Stomach (tissue), 9 donors: ENCODE measurements around the gene NPB. TPM values are rescaled to one million over a fixed set of nuclear protein-coding genes. Genes with fewer than 3 reads are reported as not detected.

Experiments used
- DNase-seq, 2 donors: peaks; one replicate each; pipeline versions ENCODE4 v3.0.0 to v3.0.0-alpha.2; 2013 to 2019
- H3K27ac ChIP-seq, 5 donors: fragments of 200-600 bp in 4 of 5; sonication (generic) in 4 of 5; one replicate each; pipeline ENCODE4 v1.5.1; 2013 to 2019; ENCODE audit warnings: mild to moderate bottlenecking in 1 of 5, moderate library complexity in 1 of 5
- H3K27me3 ChIP-seq, 3 donors: fragments of 200-600 bp; sonication (generic); one replicate each; pipeline ENCODE4 v1.5.1; 2017 to 2019; ENCODE audit warnings: mixed run types in 1 of 3
- H3K36me3 ChIP-seq, 4 donors: fragments of 200-600 bp; sonication (generic); 1 replicate in 3 of 4; 2 replicates in 1 of 4; pipeline ENCODE4 v1.5.1; 2016 to 2019
- H3K4me1 ChIP-seq, 4 donors: fragments of 200-600 bp; sonication (generic); one replicate each; pipeline ENCODE4 v1.5.1; 2016 to 2019
- H3K4me3 ChIP-seq, 4 donors: fragments of 200-600 bp; sonication (generic) in 3 of 4; one replicate each; pipeline ENCODE4 v1.5.1; 2016 to 2019; ENCODE audit warnings: mild to moderate bottlenecking in 1 of 4
- H3K9me3 ChIP-seq, 4 donors: fragments of 200-600 bp; sonication (generic); one replicate each; pipeline ENCODE4 v1.5.1; 2016 to 2019
- EP300 ChIP-seq: sonication (generic); formaldehyde crosslinking; IDR thresholded peaks from one replicate; pipeline ENCODE4 v1.6.1; 2017; ENCODE audit warnings: antibody characterized with exemption
- POLR2A ChIP-seq, 4 donors: fragments of 450-650 bp; IDR thresholded peaks; one replicate each; pipeline ENCODE4 v1.6.1; 2016; ENCODE audit warnings: antibody characterized with exemption in 4 of 4, control low read depth in 2 of 4, mild to moderate bottlenecking in 1 of 4, moderate library complexity in 1 of 4
- POLR2AphosphoS5 ChIP-seq, 3 donors: sonication (generic); formaldehyde crosslinking; IDR thresholded peaks; one replicate each; pipeline ENCODE4 v1.6.1; 2016; ENCODE audit warnings: antibody characterized with exemption in 3 of 3
- WGBS, 5 donors: extraction: QIAGEN DNeasy Blood & Tissue Kit in 3 of 5; methylation state at CpG; one replicate each; pipeline versions ENCODE4 v1.1.5 to v1.1.7; 2013 to 2018; 5-methylcytosine and 5-hydroxymethylcytosine counted together
- intact Hi-C: fragments of 100-400 bp; cut with DNase I; formaldehyde crosslinking; loops from one replicate; pipeline ENCODE4 v1.15.1; 2023; ENCODE audit warnings: low total_unique reads
- polyA plus RNA-seq, 3 donors: library from polyadenylated mRNA; stranded (reverse); fragments of 200-250 nt; gene quantifications; one replicate each; pipeline ENCODE4 v1.2.3, GENCODE V29; 2013
- total RNA-seq, 5 donors: library from RNA; depleted of rRNA; stranded (reverse); fragments of >200 nt; gene quantifications; one replicate each; pipeline versions ENCODE4 v1.1.0 to v1.2.3, GENCODE V29; 2014 to 2016
- TF ChIP-seq, protein P1 (sequence below), 7 experiments: fragments of 450-650 bp in 4 of 7; fragments of 200-600 bp in 3 of 7; sonication (generic) in 3 of 7; IDR thresholded peaks; one replicate each; pipeline ENCODE4 v1.5.1; 2016 to 2019; ENCODE audit warnings: antibody characterized with exemption in 7 of 7, control low read depth in 2 of 7, mild to moderate bottlenecking in 1 of 7
- donor health status: healthy with polysubstance abuse.
- donor health status: Bipolar disorder and iron deficiency.
- donor health status: healthy.

The NPB gene
- total and polyA plus RNA-seq, 8 donors = 0.83 to 2.0 (median 1.2) TPM; not detected in 4

DNA sequence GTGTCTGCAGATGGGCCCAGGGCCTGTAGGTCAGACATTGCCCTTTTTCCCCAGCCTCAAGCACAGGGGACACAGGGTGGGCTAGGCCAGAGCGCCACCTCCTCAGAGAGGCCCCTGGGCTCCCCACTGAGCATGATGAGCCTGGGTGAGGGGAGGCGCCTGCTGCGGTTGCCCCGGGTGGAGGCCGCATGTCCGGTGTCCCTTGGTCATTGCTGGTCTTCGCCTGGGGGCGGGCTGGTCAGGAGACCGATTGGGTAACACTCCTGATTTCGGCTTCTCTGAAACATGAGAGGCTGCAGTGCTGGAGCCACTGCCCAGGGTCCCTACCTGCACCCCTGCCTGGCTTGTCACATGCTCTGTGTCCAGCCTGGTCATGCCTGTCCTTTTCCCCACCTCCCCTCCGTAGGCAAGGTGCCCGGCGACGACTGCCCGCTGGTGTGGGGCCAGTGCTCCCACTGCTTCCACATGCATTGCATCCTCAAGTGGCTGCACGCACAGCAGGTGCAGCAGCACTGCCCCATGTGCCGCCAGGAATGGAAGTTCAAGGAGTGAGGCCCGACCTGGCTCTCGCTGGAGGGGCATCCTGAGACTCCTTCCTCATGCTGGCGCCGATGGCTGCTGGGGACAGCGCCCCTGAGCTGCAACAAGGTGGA, 2.4 kb upstream of the NPB start:
- Histone ChIP-seq H3K9me3 (no peaks in the 10 kb centered on the region), H3K36me3 (peaks cover 28 to 76% (median 70%) of the 10 kb centered on the region in 4 donors)
- no peak for DNase-seq

DNA sequence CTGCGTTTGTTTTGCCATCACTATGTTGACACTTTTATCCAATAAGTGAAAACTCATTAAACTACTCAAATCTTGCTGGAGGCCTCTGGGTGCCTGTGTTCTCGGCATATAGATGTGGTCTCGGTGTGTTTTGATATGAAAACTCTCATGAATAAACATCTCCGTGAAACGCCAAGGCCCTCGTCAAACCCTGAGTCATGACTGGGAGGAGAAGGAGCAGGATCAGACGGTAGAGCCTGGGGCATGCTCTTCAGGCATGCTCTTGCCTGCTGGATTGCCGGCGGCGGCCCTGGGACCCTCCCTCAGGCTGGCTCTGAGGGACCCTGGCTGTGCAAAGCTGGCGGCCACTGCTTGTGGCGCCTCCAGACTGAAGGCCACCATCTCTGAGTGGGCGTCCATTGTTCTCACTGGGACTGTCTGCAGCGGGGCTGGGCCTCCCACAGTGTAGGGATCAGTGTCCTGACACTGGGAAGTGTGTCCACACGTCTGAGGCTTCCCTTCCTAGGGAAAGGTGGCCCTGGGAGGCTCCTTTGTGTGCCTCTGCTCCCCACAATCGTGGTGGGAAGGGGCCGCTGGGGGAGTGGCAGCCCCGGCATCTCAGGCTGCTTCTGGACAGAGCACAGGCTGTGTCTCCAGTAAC, 1.7 kb upstream of the NPB start:
- peaks cover 0 to 25% (median 17%) of the 10 kb centered on the region in 3 donors for H3K27me3 ChIP-seq
- TF ChIP-seq POLR2AphosphoS5 (IDR thresholded peaks at IDR 0.05) (no peak), POLR2A (IDR thresholded peaks at IDR 0.05) (no peak), EP300 (no peak)
- TF ChIP-seq, protein P1, sequence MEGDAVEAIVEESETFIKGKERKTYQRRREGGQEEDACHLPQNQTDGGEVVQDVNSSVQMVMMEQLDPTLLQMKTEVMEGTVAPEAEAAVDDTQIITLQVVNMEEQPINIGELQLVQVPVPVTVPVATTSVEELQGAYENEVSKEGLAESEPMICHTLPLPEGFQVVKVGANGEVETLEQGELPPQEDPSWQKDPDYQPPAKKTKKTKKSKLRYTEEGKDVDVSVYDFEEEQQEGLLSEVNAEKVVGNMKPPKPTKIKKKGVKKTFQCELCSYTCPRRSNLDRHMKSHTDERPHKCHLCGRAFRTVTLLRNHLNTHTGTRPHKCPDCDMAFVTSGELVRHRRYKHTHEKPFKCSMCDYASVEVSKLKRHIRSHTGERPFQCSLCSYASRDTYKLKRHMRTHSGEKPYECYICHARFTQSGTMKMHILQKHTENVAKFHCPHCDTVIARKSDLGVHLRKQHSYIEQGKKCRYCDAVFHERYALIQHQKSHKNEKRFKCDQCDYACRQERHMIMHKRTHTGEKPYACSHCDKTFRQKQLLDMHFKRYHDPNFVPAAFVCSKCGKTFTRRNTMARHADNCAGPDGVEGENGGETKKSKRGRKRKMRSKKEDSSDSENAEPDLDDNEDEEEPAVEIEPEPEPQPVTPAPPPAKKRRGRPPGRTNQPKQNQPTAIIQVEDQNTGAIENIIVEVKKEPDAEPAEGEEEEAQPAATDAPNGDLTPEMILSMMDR (IDR thresholded peaks at IDR 0.05) = no peak
- intact Hi-C loops = no loop called here

More for the DNA sequence above, 2.4 kb upstream of the NPB start:
- Histone ChIP-seq H3K27ac (no peak overlapping the region), H3K4me3 (no peak overlapping the region), H3K27me3 (peaks cover 0 to 25% (median 17%) of the 10 kb centered on the region in 3 donors), H3K4me1 (peaks cover 13 to 20% (median 19%) of the 10 kb centered on the region in 4 donors)
- TF ChIP-seq, protein P1 (IDR thresholded peaks at IDR 0.05) = no peak
- TF ChIP-seq EP300 = no peak
- TF ChIP-seq POLR2A (IDR thresholded peaks at IDR 0.05) = no peak
- no peak for TF ChIP-seq POLR2AphosphoS5 (IDR thresholded peaks at IDR 0.05)
- intact Hi-C loops = no loop called here
- WGBS, 5 donors = 83 to 91% (median 89%) methylated on average over 13 to 22 of the region's 22 CpGs

GRCh38 chr17:81901167-81902022, 643 bp upstream of the NPB start:
- intact Hi-C loops = no loop called here
- peaks cover 0 to 25% (median 17%) of the 10 kb centered on the region in 3 donors for H3K27me3 ChIP-seq
- H3K4me1 ChIP-seq = peaks cover 13 to 20% (median 19%) of the 10 kb centered on the region in 4 donors
- no peaks in the 10 kb centered on the region for H3K9me3 ChIP-seq
- no peak for DNase-seq
- TF ChIP-seq, protein P1 (IDR thresholded peaks at IDR 0.05) = no peak
- no peak for TF ChIP-seq EP300
- no peak for TF ChIP-seq POLR2AphosphoS5 (IDR thresholded peaks at IDR 0.05)
- no peak for TF ChIP-seq POLR2A (IDR thresholded peaks at IDR 0.05)
- H3K27ac ChIP-seq = no peak overlapping the region
- peaks cover 30 to 76% (median 71%) of the 10 kb centered on the region in 4 donors for H3K36me3 ChIP-seq
- 50 to 93% (median 64%) methylated on average over 10 to 21 of the region's 21 CpGs for WGBS, 5 donors
- H3K4me3 ChIP-seq = peak overlapping the region; percentile 39 to 49 (median 43)

More for the DNA sequence above, 1.7 kb upstream of the NPB start:
- H3K4me3 ChIP-seq = no peak overlapping the region
- H3K27ac ChIP-seq = no peak overlapping the region
- no peak for DNase-seq
- peaks cover 13 to 20% (median 19%) of the 10 kb centered on the region in 4 donors for H3K4me1 ChIP-seq
- 63 to 80% (median 73%) methylated on average over 5 to 18 of the region's 18 CpGs for WGBS, 5 donors
- H3K36me3 ChIP-seq = peaks cover 32 to 76% (median 71%) of the 10 kb centered on the region in 4 donors
- H3K9me3 ChIP-seq = no peaks in the 10 kb centered on the region
